Stomach (tissue), 9 donors: ENCODE results near the gene BCAS3. TPM values are rescaled to one million over a fixed set of nuclear protein-coding genes. Genes with fewer than 3 reads are reported as not detected.

Experiments
- DNase-seq, 2 donors: peaks; one replicate each; pipeline versions ENCODE4 v3.0.0 to v3.0.0-alpha.2; 2013 to 2019
- H3K27ac ChIP-seq, 5 donors: fragments of 200-600 bp in 4 of 5; sonication (generic) in 4 of 5; one replicate each; pipeline ENCODE4 v1.5.1; 2013 to 2019; ENCODE audit warnings: mild to moderate bottlenecking in 1 of 5, moderate library complexity in 1 of 5
- H3K27me3 ChIP-seq, 3 donors: fragments of 200-600 bp; sonication (generic); one replicate each; pipeline ENCODE4 v1.5.1; 2017 to 2019; ENCODE audit warnings: mixed run types in 1 of 3
- H3K36me3 ChIP-seq, 4 donors: fragments of 200-600 bp; sonication (generic); 1 replicate in 3 of 4; 2 replicates in 1 of 4; pipeline ENCODE4 v1.5.1; 2016 to 2019
- H3K4me1 ChIP-seq, 4 donors: fragments of 200-600 bp; sonication (generic); one replicate each; pipeline ENCODE4 v1.5.1; 2016 to 2019
- H3K4me3 ChIP-seq, 4 donors: fragments of 200-600 bp; sonication (generic) in 3 of 4; one replicate each; pipeline ENCODE4 v1.5.1; 2016 to 2019; ENCODE audit warnings: mild to moderate bottlenecking in 1 of 4
- H3K9me3 ChIP-seq, 4 donors: fragments of 200-600 bp; sonication (generic); one replicate each; pipeline ENCODE4 v1.5.1; 2016 to 2019
- EP300 ChIP-seq: sonication (generic); formaldehyde crosslinking; IDR thresholded peaks from one replicate; pipeline ENCODE4 v1.6.1; 2017; ENCODE audit warnings: antibody characterized with exemption
- POLR2A ChIP-seq, 4 donors: fragments of 450-650 bp; IDR thresholded peaks; one replicate each; pipeline ENCODE4 v1.6.1; 2016; ENCODE audit warnings: antibody characterized with exemption in 4 of 4, control low read depth in 2 of 4, mild to moderate bottlenecking in 1 of 4, moderate library complexity in 1 of 4
- POLR2AphosphoS5 ChIP-seq, 3 donors: sonication (generic); formaldehyde crosslinking; IDR thresholded peaks; one replicate each; pipeline ENCODE4 v1.6.1; 2016; ENCODE audit warnings: antibody characterized with exemption in 3 of 3
- WGBS, 5 donors: extraction: QIAGEN DNeasy Blood & Tissue Kit in 3 of 5; methylation state at CpG; one replicate each; pipeline versions ENCODE4 v1.1.5 to v1.1.7; 2013 to 2018; 5-methylcytosine and 5-hydroxymethylcytosine counted together
- intact Hi-C: fragments of 100-400 bp; cut with DNase I; formaldehyde crosslinking; loops from one replicate; pipeline ENCODE4 v1.15.1; 2023; ENCODE audit warnings: low total_unique reads
- polyA plus RNA-seq, 3 donors: library from polyadenylated mRNA; stranded (reverse); fragments of 200-250 nt; gene quantifications; one replicate each; pipeline ENCODE4 v1.2.3, GENCODE V29; 2013
- total RNA-seq, 5 donors: library from RNA; depleted of rRNA; stranded (reverse); fragments of >200 nt; gene quantifications; one replicate each; pipeline versions ENCODE4 v1.1.0 to v1.2.3, GENCODE V29; 2014 to 2016
- TF ChIP-seq, protein P1 (sequence below), 7 experiments: fragments of 450-650 bp in 4 of 7; fragments of 200-600 bp in 3 of 7; sonication (generic) in 3 of 7; IDR thresholded peaks; one replicate each; pipeline ENCODE4 v1.5.1; 2016 to 2019; ENCODE audit warnings: antibody characterized with exemption in 7 of 7, control low read depth in 2 of 7, mild to moderate bottlenecking in 1 of 7
- donor health status: healthy with polysubstance abuse.
- donor health status: Bipolar disorder and iron deficiency.
- donor health status: healthy.

The BCAS3 gene
- total and polyA plus RNA-seq, 8 donors: 4.9 to 150 (median 25.3) TPM

DNA sequence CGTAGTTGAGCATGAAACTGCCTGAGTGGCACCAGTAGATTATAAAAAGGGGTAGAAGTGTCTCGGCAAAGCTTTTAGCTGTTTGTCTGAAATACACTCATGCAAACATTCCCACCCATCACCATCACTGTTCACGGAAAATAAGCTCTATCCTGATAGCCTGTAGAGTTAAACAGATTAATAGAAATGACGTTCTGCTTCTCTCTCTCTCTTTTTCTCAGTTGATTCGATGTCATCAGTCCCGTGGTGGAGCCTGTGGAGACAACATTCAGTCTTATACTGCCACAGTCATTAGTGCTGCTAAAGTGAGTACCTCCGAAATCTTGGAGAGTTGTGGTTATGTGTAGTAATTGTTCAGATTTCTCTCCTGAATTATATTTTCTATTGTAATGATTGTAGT, 224.7 kb downstream of the BCAS3 start:
- no peaks in the 10 kb centered on the region for H3K27me3 ChIP-seq
- intact Hi-C loops: no loop called here
- TF ChIP-seq POLR2A (IDR thresholded peaks at IDR 0.05) (no peak), EP300 (no peak), POLR2AphosphoS5 (IDR thresholded peaks at IDR 0.05) (peak in 1 of 3 donors; percentile 15)
- TF ChIP-seq, protein P1, sequence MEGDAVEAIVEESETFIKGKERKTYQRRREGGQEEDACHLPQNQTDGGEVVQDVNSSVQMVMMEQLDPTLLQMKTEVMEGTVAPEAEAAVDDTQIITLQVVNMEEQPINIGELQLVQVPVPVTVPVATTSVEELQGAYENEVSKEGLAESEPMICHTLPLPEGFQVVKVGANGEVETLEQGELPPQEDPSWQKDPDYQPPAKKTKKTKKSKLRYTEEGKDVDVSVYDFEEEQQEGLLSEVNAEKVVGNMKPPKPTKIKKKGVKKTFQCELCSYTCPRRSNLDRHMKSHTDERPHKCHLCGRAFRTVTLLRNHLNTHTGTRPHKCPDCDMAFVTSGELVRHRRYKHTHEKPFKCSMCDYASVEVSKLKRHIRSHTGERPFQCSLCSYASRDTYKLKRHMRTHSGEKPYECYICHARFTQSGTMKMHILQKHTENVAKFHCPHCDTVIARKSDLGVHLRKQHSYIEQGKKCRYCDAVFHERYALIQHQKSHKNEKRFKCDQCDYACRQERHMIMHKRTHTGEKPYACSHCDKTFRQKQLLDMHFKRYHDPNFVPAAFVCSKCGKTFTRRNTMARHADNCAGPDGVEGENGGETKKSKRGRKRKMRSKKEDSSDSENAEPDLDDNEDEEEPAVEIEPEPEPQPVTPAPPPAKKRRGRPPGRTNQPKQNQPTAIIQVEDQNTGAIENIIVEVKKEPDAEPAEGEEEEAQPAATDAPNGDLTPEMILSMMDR (IDR thresholded peaks at IDR 0.05): no peak
- no peak for DNase-seq
- H3K4me1 ChIP-seq: no peaks in the 10 kb centered on the region
- H3K27ac ChIP-seq: peak overlapping the region in 4 of 5 donors; percentile 5 to 56 (median 12)
- H3K4me3 ChIP-seq: no peak overlapping the region
- H3K36me3 ChIP-seq: peaks cover 0 to 5% (median 3%) of the 10 kb centered on the region in 4 donors
- H3K9me3 ChIP-seq: peaks cover 0 to 6% (median 2%) of the 10 kb centered on the region in 4 donors
- 67 to 76% (median 70%) methylated on average over 7 of the region's 7 CpGs for WGBS, 5 donors

DNA sequence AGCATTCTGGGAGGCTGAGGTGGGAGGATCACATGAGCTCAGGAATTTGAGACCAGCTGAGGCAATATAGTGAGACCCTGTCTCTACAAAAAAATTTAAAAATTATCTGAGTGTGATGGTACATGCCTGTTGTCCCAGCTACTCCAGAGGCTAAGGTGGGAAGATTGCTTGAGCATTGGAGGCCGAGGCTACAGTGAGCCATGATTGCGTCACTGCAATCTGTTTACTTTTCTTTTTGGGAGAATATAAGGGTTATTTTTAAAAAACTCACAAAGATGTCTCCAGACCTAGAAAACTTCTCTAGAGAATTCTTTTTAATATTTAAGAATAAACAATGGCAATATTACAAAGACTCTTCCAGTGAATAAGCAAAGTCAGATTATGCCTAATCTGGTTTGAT, 226.9 kb downstream of the BCAS3 start:
- Histone ChIP-seq H3K36me3 (peaks cover 0 to 5% (median 3%) of the 10 kb centered on the region in 4 donors), H3K4me1 (no peaks in the 10 kb centered on the region), H3K27me3 (no peaks in the 10 kb centered on the region), H3K9me3 (no peaks in the 10 kb centered on the region), H3K27ac (no peak overlapping the region), H3K4me3 (no peak overlapping the region)
- no peak for TF ChIP-seq POLR2A (IDR thresholded peaks at IDR 0.05)
- no peak for TF ChIP-seq POLR2AphosphoS5 (IDR thresholded peaks at IDR 0.05)
- TF ChIP-seq, protein P1 (IDR thresholded peaks at IDR 0.05): no peak
- TF ChIP-seq EP300: no peak
- DNase-seq: no peak
- intact Hi-C loops: no loop called here
- 91 to 99% (median 95%) methylated on average over 2 of the region's 2 CpGs for WGBS, 5 donors

DNA sequence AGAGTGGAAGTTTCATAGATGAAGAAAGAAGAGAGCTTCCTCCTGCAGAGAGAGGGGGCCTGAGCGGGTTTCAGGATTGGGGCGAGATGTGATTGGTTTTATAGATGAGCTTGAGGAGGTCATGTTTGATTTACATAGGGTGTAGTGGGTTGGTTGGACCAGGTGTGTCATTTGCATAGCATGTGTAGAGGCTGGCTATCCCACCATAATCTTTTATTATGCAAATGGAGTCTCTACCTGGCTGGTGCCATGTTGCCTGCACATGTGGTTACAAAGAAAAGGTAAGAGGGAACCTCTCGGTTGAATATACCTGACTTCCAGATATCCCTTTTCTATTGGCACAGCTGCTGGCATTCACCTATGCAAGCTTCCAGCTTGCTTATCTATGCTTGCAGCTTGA, 228.1 kb downstream of the BCAS3 start:
- no peak overlapping the region for H3K4me3 ChIP-seq
- H3K36me3 ChIP-seq: peaks cover 0 to 5% (median 3%) of the 10 kb centered on the region in 4 donors
- intact Hi-C loops: no loop called here
- TF ChIP-seq POLR2A (IDR thresholded peaks at IDR 0.05): no peak
- no peak for TF ChIP-seq EP300
- TF ChIP-seq POLR2AphosphoS5 (IDR thresholded peaks at IDR 0.05): no peak
- TF ChIP-seq, protein P1 (IDR thresholded peaks at IDR 0.05): no peak
- H3K4me1 ChIP-seq: no peaks in the 10 kb centered on the region
- H3K9me3 ChIP-seq: no peaks in the 10 kb centered on the region
- WGBS, 5 donors: 83 to 95% (median 86%) methylated on average over 3 of the region's 3 CpGs
- no peak overlapping the region for H3K27ac ChIP-seq
- H3K27me3 ChIP-seq: no peaks in the 10 kb centered on the region
- no peak for DNase-seq

DNA sequence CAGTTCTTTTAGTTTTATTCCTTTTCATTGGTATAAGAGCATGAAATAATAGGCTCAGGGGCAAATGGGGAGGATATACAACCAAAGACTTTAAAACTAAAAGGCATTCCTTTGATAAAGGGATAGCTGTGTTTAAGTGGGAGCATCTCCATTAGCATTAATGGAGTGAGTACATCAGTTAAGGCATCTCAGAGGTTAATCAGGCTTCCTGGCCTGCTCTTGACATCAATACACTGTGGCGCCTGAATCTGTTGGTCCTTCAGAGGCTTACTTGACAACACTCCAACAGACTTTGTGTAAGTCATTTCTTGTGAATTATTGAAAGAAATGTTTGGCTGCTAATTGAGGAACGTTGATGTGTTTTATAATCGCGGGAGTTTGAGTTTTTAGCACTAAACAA, 230.7 kb downstream of the BCAS3 start:
- Histone ChIP-seq H3K4me3 (no peak overlapping the region), H3K27me3 (no peaks in the 10 kb centered on the region), H3K27ac (no peak overlapping the region), H3K4me1 (no peaks in the 10 kb centered on the region), H3K36me3 (peaks cover 0 to 3% (median 1%) of the 10 kb centered on the region in 4 donors), H3K9me3 (no peaks in the 10 kb centered on the region)
- intact Hi-C loops: no loop called here
- WGBS, 5 donors: 71 to 85% (median 82%) methylated on average over 4 of the region's 4 CpGs
- DNase-seq: no peak
- TF ChIP-seq EP300 (no peak), POLR2A (IDR thresholded peaks at IDR 0.05) (no peak), POLR2AphosphoS5 (IDR thresholded peaks at IDR 0.05) (no peak)
- TF ChIP-seq, protein P1 (IDR thresholded peaks at IDR 0.05): no peak
